Fibroblast of lung (primary cell): ENCODE measurements around the gene SPDYE8. TPM values are rescaled to one million over a fixed set of nuclear protein-coding genes. Genes with fewer than 3 reads are reported as not detected.
"Not testable (repeated sequence)": the region's sequence is repeated elsewhere in the genome, so short reads cannot be mapped to it uniquely, and the experiment has no call there.

Experiments used
- DNase-seq, 2 donors: peaks; one replicate each; pipeline versions ENCODE4 v3.0.0 to v3.0.0-alpha.2; 2010; ENCODE audit warnings: low read depth in 2 of 2
- H2AFZ ChIP-seq: 2 replicates; pipeline ENCODE4 v1.5.1; 2012; ENCODE audit warnings: low read length, control low read depth, inconsistent platforms
- H3K27ac ChIP-seq: 2 replicates; pipeline ENCODE4 v1.5.1; 2011; ENCODE audit warnings: low read length, control low read depth; ENCODE audit not compliant: insufficient read depth
- H3K27me3 ChIP-seq: 2 replicates; pipeline ENCODE4 v1.5.1; 2011; ENCODE audit warnings: mild to moderate bottlenecking, low read length; ENCODE audit not compliant: control insufficient read depth, insufficient read depth
- H3K36me3 ChIP-seq: 2 replicates; pipeline ENCODE4 v1.5.1; 2011; ENCODE audit warnings: low read length; ENCODE audit not compliant: control insufficient read depth, insufficient read depth
- H3K4me1 ChIP-seq: 2 replicates; pipeline ENCODE4 v1.5.1; 2011; ENCODE audit warnings: low read length; ENCODE audit not compliant: control insufficient read depth, insufficient read depth; ENCODE audit errors: extremely low read depth
- H3K4me2 ChIP-seq: 2 replicates; pipeline ENCODE4 v1.5.1; 2011; ENCODE audit warnings: low read length, control low read depth; ENCODE audit not compliant: insufficient read depth; ENCODE audit errors: extremely low read depth
- H3K4me3 ChIP-seq, 4 experiments: fragments of 200-600 bp in 1 of 4; sonication (generic) in 1 of 4; replicated peaks in 1 of 4; 2 replicates each; pipeline ENCODE4 v1.5.1; 2011 to 2016; ENCODE audit warnings: low read length in 4 of 4, low read depth in 3 of 4, mild to moderate bottlenecking in 3 of 4, control low read depth in 2 of 4, inconsistent platforms in 1 of 4, mixed read lengths in 1 of 4; ENCODE audit not compliant: insufficient read depth in 1 of 4; ENCODE audit errors: control extremely low read depth in 1 of 4
- H3K79me2 ChIP-seq: 2 replicates; pipeline ENCODE4 v1.5.1; 2012; ENCODE audit warnings: mild to moderate bottlenecking, low read length, inconsistent platforms; ENCODE audit not compliant: control insufficient read depth, insufficient read depth
- H3K9ac ChIP-seq: 2 replicates; pipeline ENCODE4 v1.5.1; 2011; ENCODE audit warnings: mild to moderate bottlenecking, low read length, control low read depth; ENCODE audit not compliant: insufficient read depth
- H3K9me3 ChIP-seq: 2 replicates; pipeline ENCODE4 v1.5.1; 2012; ENCODE audit warnings: low read depth, low read length; ENCODE audit not compliant: control insufficient read depth, insufficient read depth
- H4K20me1 ChIP-seq: 2 replicates; pipeline ENCODE4 v1.5.1; 2011; ENCODE audit warnings: low read length; ENCODE audit not compliant: control insufficient read depth, insufficient read depth; ENCODE audit errors: extremely low read depth
- polyA minus RNA-seq: library from RNA; depleted of rRNA, polyadenylated mRNA; stranded (reverse); fragments of >200 nt; gene quantifications from 2 replicates; pipeline ENCODE4 v1.2.3, GENCODE V29; 2011; ENCODE audit warnings: low replicate concordance
- polyA plus RNA-seq, 2 donors: library from polyadenylated mRNA; depleted of rRNA in 1 of 2; stranded (reverse) in 1 of 2; unstranded in 1 of 2; fragments of >200 nt; gene quantifications; 2 replicates each; pipeline ENCODE4 v1.2.1, GENCODE V29; 2011 to 2012; ENCODE audit warnings: missing spikeins in 1 of 2
- total RNA-seq: library from RNA; depleted of rRNA; stranded (reverse); fragments of >200 nt; gene quantifications from 2 replicates; pipeline ENCODE4 v1.2.1, GENCODE V29; 2014

Gene SPDYE8
- total RNA-seq (not detected in 2 replicates), polyA plus RNA-seq (not detected in 2 replicates), polyA minus RNA-seq (not detected in 2 replicates)
- polyA plus RNA-seq (2012) = 0.12 TPM in 1 of 2 replicates, not detected in the other

- not testable (repeated sequence) for H3K9me3 ChIP-seq, H3K27ac ChIP-seq, H3K4me3 ChIP-seq, H3K4me2 ChIP-seq, H3K4me1 ChIP-seq, H3K9ac ChIP-seq, H4K20me1 ChIP-seq, H3K27me3 ChIP-seq, H2AFZ ChIP-seq, H3K36me3 ChIP-seq, H3K79me2 ChIP-seq, DNase-seq
Measured at GRCh38 chr7:73029666-73030065, at the start of gene SPDYE8. SPDYE8 (minus strand) TSS chr7:73029766; CDS start chr7:73027966, 1,800 bp downstream.

- not testable (repeated sequence) for H3K4me2 ChIP-seq, H3K79me2 ChIP-seq, H3K9me3 ChIP-seq, H4K20me1 ChIP-seq, H3K27me3 ChIP-seq, H3K4me1 ChIP-seq, H3K9ac ChIP-seq, H3K4me3 ChIP-seq, H3K27ac ChIP-seq, H2AFZ ChIP-seq, H3K36me3 ChIP-seq, DNase-seq
Measured at GRCh38 chr7:73057811-73058210, 28.2 kb upstream of the SPDYE8 start, which contains the start of gene SPDYE11. SPDYE11 (minus strand) TSS chr7:73057911; CDS start chr7:73056111, 1,800 bp downstream.

- H3K9ac ChIP-seq, H3K27me3 ChIP-seq, H3K9me3 ChIP-seq, H3K27ac ChIP-seq, H2AFZ ChIP-seq, H4K20me1 ChIP-seq, H3K79me2 ChIP-seq, H3K4me1 ChIP-seq, H3K36me3 ChIP-seq: not testable (repeated sequence)
- DNase-seq = peak in 1 of 2 donors; percentile 11
- peak overlapping the region; percentile 21 to 55 (median 38) for H3K4me3 ChIP-seq
- H3K4me2 ChIP-seq = peak overlapping the region; percentile 48
Measured at GRCh38 chr7:73006491-73006890, 23.1 kb downstream of the SPDYE8 start.

GRCh38 chr7:73005693-73006447, 23.7 kb downstream of the SPDYE8 start:
- not testable (repeated sequence) for H4K20me1 ChIP-seq, H3K27me3 ChIP-seq, H3K4me1 ChIP-seq, H3K79me2 ChIP-seq, H3K9me3 ChIP-seq, H3K36me3 ChIP-seq
- H3K4me3 ChIP-seq = peak overlapping the region; percentile 44 to 60 (median 58)
- peak overlapping the region; percentile 25 for H3K4me2 ChIP-seq
- peak overlapping the region; percentile 81 for H2AFZ ChIP-seq
- peak; percentile 81 to 82 for DNase-seq
- H3K27ac ChIP-seq = peak overlapping the region; percentile 73
- peak overlapping the region; percentile 85 for H3K9ac ChIP-seq

GRCh38 chr7:73005356-73005692, 24.2 kb downstream of the SPDYE8 start:
- peak overlapping the region; percentile 73 for H3K27ac ChIP-seq

GRCh38 chr7:72997887-72998468, 31.6 kb downstream of the SPDYE8 start:
- not testable (repeated sequence) for H3K4me1 ChIP-seq, H3K4me2 ChIP-seq, H3K9me3 ChIP-seq, H3K4me3 ChIP-seq, H3K9ac ChIP-seq, H2AFZ ChIP-seq, H3K36me3 ChIP-seq, H4K20me1 ChIP-seq, H3K27ac ChIP-seq, DNase-seq, H3K79me2 ChIP-seq, H3K27me3 ChIP-seq

More at GRCh38 chr7:73005356-73005692, 24.2 kb downstream of the SPDYE8 start:
- not testable (repeated sequence) for H3K27me3 ChIP-seq, H4K20me1 ChIP-seq, H3K9me3 ChIP-seq, H3K4me1 ChIP-seq, H3K4me2 ChIP-seq, H3K79me2 ChIP-seq, DNase-seq, H3K36me3 ChIP-seq
- Histone ChIP-seq H3K9ac (peak overlapping the region; percentile 84), H2AFZ (peak overlapping the region; percentile 81), H3K4me3 (peak overlapping the region; percentile 34 to 60 (median 52))
